Activated CD4-positive, alpha-beta T cell treated with anti-CD3 and anti-CD28 coated beads, Interleukin-2, amount 10 ng/mL, durations not matched to agents 24 days and 14 days (primary cell): ENCODE measurements around the gene ABI3BP. TPM values are rescaled to one million over a fixed set of nuclear protein-coding genes. Genes with fewer than 3 reads are reported as not detected.
A peak's percentile ranks its signal among the peaks of the same experiment; 100 is the strongest.

ENCODE experiments used
- DNase-seq: peaks from one replicate; pipeline ENCODE4 v3.0.0; 2022
- H3K27ac Mint-ChIP-seq: one replicate; pipeline ENCODE4 v1.8.0; 2022; ENCODE audit warnings: mild to moderate bottlenecking, mixed read lengths
- H3K27me3 Mint-ChIP-seq: one replicate; pipeline ENCODE4 v1.8.0; 2022; ENCODE audit warnings: mixed read lengths
- H3K36me3 Mint-ChIP-seq: one replicate; pipeline ENCODE4 v1.8.0; 2022; ENCODE audit warnings: low read depth, mild to moderate bottlenecking, mixed read lengths
- H3K4me1 Mint-ChIP-seq: one replicate; pipeline ENCODE4 v1.8.0; 2021; ENCODE audit warnings: mixed read lengths
- H3K4me3 Mint-ChIP-seq: one replicate; pipeline ENCODE4 v1.8.0; 2022; ENCODE audit warnings: mild to moderate bottlenecking, moderate library complexity, mixed read lengths
- H3K9me3 Mint-ChIP-seq: one replicate; pipeline ENCODE4 v1.8.0; 2021; ENCODE audit warnings: mixed read lengths
- intact Hi-C: fragments of 100-400 bp; cut with micrococcal nuclease; formaldehyde crosslinking; loops from one replicate; pipeline ENCODE4 v1.15.1; 2023
- total RNA-seq: library from RNA; stranded (reverse); gene quantifications from 2 replicates; pipeline ENCODE4 v1.2.3, GENCODE V29; 2022

The ABI3BP gene
- total RNA-seq, 1 donor from 2014 or later: not detected

DNA sequence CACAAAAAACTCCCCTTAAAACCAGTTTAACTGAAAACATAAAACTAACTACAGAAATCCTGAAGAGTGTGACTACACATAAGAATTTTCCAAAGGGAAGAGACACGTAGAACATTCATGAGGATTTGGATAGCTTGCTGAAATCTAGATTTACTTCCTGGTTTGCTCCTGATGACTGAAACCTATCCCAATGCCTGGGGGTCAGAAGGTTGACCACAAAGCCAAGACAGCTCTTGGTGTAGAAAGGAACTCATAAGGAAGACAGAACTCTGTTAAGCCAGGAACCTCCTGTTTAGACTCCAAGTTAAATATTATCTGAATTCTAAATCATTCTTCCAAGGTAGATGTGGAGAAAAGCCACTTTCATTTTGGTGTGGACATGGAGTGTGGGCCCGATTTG, 191.1 kb downstream of the ABI3BP start:
- no peak overlapping the region for H3K4me3 Mint-ChIP-seq
- intact Hi-C loops: no loop called here
- peaks cover 20% of the 10 kb centered on the region for H3K27me3 Mint-ChIP-seq
- no peak for DNase-seq
- H3K4me1 Mint-ChIP-seq: no peaks in the 10 kb centered on the region
- no peaks in the 10 kb centered on the region for H3K9me3 Mint-ChIP-seq
- H3K36me3 Mint-ChIP-seq: no peaks in the 10 kb centered on the region
- no peak overlapping the region for H3K27ac Mint-ChIP-seq

DNA sequence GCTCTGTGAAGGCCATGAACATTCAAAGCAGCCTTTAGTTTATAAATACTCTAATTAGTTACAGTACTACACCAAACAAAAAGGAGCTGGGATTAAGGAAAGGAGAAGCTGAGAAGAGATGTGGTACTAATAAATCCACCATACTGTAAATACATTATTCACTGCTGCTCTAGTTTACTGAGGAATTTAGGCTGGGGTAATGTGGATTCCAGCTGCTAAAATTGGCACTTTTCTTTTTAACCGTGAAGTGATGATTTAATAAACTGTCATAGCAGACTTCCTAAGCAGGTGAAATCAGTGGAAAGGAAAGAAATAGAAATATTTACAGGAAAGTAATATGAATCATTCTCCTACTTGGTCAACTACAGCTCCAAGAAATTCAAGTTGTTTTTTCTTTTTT, 195.2 kb downstream of the ABI3BP start:
- no peak for DNase-seq
- Mint-ChIP-seq H3K36me3 (no peaks in the 10 kb centered on the region), H3K4me1 (peaks cover 5% of the 10 kb centered on the region), H3K27ac (no peak overlapping the region), H3K9me3 (no peaks in the 10 kb centered on the region), H3K27me3 (peaks cover 15% of the 10 kb centered on the region), H3K4me3 (no peak overlapping the region)
- intact Hi-C loops: loop anchor here (5.0 kb wide), 2 partner anchors 61 to 336 kb away; no protein-coding TSS in a partner anchor

DNA sequence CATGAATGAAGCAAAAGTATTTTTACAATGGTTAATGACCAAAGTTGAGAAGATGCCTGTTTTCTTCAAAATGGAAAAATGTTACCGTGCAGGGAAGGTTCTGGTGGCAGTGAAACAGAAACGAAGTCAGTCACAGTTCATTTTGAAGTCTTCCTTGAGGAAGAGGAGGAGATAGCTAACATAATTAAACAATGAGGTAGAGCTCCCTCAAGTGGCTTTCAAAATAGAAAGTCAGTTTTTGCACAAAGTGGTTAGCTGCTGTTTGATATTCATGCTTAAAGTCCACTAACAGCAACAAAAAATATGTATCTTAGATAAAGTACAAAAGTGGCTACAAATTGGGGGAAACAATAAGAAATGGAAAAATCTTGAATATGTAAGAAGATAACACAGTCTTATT, 196.7 kb downstream of the ABI3BP start:
- intact Hi-C loops: loop anchor here (5.0 kb wide), 2 partner anchors 59 to 334 kb away; no protein-coding TSS in a partner anchor
- Mint-ChIP-seq H3K9me3 (no peaks in the 10 kb centered on the region), H3K4me1 (peaks cover 5% of the 10 kb centered on the region), H3K4me3 (peak overlapping the region; percentile 24), H3K27ac (no peak overlapping the region), H3K36me3 (no peaks in the 10 kb centered on the region), H3K27me3 (peaks cover 12% of the 10 kb centered on the region)
- no peak for DNase-seq

DNA sequence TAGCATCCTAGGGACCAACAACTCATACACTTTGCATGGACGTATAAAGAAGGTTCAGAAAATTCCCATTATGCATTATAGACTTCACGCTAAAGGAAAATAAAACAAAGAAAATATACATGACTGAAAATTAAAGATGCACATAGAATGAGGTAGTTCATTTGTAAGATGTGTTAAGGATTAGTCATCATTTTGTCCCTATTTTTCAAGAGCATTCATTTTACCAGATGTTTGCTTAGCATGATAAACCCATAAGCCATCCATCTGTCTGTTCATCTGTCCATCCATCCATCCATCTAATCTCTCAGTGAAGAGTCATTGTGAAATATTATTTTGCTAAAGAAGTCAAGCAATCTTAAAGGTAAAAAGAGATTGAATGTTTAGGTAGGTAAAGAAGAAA, 203.6 kb downstream of the ABI3BP start:
- Mint-ChIP-seq H3K4me3 (no peak overlapping the region), H3K4me1 (no peaks in the 10 kb centered on the region), H3K27me3 (peaks cover 15% of the 10 kb centered on the region), H3K36me3 (no peaks in the 10 kb centered on the region), H3K27ac (no peak overlapping the region), H3K9me3 (no peaks in the 10 kb centered on the region)
- intact Hi-C loops: no loop called here
- DNase-seq: no peak

DNA sequence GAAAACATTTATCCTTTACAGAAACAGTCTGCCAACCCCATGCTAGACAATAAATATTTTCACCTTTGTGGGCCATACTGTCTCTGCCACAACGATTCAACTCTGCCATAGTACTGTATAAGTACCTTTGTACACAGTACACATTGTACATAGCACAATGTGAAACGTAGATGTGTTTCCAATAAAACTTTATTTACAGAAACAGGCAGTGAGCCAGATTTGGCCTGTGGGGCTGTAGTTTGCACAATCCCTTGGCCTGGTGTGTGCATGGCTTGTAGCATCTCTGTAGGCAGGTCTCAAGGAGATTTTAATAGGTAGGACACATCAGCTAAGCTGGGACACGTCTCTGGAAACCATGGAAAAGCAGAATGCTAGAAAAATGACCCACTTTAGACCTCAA, 209.6 kb downstream of the ABI3BP start:
- DNase-seq: no peak
- Mint-ChIP-seq H3K9me3 (no peaks in the 10 kb centered on the region), H3K4me1 (no peaks in the 10 kb centered on the region), H3K27me3 (peaks cover 4% of the 10 kb centered on the region), H3K4me3 (no peak overlapping the region), H3K36me3 (no peaks in the 10 kb centered on the region), H3K27ac (no peak overlapping the region)
- intact Hi-C loops: no loop called here

DNA sequence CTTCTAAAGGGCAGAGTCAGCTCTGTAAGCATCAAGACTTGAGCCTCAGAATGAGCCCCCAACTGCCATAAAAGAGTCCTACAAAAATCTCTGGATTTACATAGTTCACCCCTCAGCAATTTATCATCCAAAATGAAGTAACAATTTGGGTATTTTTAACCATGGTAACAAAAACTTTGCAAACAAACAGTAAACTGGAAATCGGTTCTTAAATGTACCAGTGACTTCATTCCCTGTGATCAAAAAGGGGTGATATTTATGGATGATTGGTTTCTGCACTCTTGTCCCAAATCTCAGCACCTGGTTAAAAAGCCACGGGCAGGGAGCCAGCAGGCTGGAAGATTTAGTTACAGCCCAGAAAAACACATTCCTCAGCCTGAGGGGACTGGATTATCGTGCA, 210.3 kb downstream of the ABI3BP start:
- Mint-ChIP-seq H3K4me3 (no peak overlapping the region), H3K27me3 (peaks cover 4% of the 10 kb centered on the region), H3K27ac (no peak overlapping the region), H3K9me3 (no peaks in the 10 kb centered on the region), H3K4me1 (no peaks in the 10 kb centered on the region), H3K36me3 (no peaks in the 10 kb centered on the region)
- intact Hi-C loops: no loop called here
- no peak for DNase-seq

DNA sequence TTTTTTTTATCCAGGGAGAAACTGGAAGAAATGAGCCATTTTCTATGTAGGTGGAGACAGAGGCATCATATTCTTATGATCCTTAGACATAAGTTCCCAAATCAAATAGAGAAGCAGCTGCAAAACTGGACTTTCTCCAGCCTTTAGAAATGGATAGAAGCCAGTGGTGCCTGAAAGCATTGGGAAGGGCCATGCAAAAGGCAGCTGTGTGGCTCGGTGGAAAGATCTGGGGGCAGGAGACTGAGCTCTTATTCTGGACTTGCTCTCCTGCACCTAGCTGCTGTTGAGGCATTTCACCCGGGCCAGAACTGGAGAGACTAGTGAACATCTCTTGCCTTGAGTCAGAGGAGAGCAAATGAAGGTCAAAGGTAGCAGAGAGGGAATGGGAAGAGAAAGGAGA, 210.9 kb downstream of the ABI3BP start:
- peaks cover 4% of the 10 kb centered on the region for H3K27me3 Mint-ChIP-seq
- no peaks in the 10 kb centered on the region for H3K4me1 Mint-ChIP-seq
- H3K36me3 Mint-ChIP-seq: no peaks in the 10 kb centered on the region
- H3K4me3 Mint-ChIP-seq: no peak overlapping the region
- no peak overlapping the region for H3K27ac Mint-ChIP-seq
- intact Hi-C loops: no loop called here
- no peaks in the 10 kb centered on the region for H3K9me3 Mint-ChIP-seq
- no peak for DNase-seq

DNA sequence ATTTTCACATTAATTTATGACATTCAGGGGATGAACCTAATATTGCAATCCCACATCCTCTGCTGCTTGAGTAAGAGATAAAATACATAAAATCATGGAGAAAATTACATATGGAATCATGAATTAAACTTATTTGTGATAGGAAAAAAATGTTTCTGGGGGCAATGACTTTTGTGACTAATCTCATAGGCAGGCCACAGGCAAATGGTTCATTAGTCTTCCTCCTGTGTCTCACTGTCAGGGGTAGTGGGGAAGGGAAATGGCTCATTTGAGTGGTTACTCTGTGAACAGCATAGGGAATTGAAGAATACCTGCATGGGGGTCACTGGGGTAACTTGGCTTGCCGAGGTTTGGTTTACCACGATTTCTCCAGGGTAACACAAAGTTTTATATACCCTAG, 211.9 kb downstream of the ABI3BP start:
- intact Hi-C loops: no loop called here

DNA sequence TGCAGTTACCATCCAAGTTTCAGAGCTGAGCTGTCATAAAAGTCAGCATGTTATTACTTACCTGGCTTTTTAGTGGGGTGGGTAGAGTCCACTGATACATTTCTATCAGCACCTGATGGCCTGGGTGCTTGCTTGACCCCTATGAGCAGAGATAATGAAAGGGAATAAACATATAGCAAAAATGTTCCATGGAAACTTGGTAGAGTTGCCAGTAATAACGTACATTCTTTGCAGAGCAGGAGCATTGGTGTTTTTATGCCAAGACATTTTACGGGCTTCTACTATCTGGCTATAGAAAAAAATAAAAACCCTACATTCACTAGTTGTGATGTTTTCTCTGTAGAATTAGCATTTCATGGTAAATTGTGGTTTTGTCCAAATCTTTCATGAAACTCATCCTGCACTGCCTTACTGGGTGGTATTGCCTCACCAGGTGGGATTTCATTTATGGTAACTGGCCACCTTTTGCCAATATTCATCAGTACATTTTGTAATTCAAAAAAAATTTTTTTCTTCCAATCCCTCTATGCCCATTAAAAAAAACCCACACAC, 213.1 kb downstream of the ABI3BP start:
- Mint-ChIP-seq H3K27ac (no peak overlapping the region), H3K27me3 (peaks cover 1% of the 10 kb centered on the region), H3K4me3 (no peak overlapping the region), H3K36me3 (no peaks in the 10 kb centered on the region), H3K4me1 (no peaks in the 10 kb centered on the region), H3K9me3 (no peaks in the 10 kb centered on the region)
- DNase-seq: no peak
- intact Hi-C loops: no loop called here

More for the DNA sequence above, 211.9 kb downstream of the ABI3BP start:
- no peaks in the 10 kb centered on the region for H3K36me3 Mint-ChIP-seq
- no peaks in the 10 kb centered on the region for H3K9me3 Mint-ChIP-seq
- peaks cover 4% of the 10 kb centered on the region for H3K27me3 Mint-ChIP-seq
- no peak overlapping the region for H3K4me3 Mint-ChIP-seq
- no peak overlapping the region for H3K27ac Mint-ChIP-seq
- no peaks in the 10 kb centered on the region for H3K4me1 Mint-ChIP-seq
- DNase-seq: no peak

DNA sequence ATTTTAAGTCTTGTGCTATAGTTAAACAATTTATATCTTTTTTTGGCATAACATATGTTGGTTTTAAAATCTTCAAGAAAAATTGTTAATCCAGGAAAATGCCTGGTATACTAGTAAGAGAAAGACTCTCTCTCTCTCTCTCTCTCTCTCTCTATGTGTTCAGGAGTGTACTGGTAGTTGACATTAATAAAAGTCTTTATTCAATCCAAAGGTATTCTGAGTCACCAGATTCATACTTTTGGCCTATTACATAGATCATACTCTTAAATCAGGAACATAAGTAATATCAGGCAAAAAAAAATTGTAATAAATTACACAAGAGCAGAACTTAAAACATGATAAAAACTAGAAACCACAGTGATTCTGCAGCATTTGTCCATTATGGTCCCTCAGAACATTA, 213.7 kb downstream of the ABI3BP start:
- Mint-ChIP-seq H3K27ac (no peak overlapping the region), H3K36me3 (no peaks in the 10 kb centered on the region), H3K27me3 (no peaks in the 10 kb centered on the region), H3K4me3 (no peak overlapping the region), H3K4me1 (no peaks in the 10 kb centered on the region), H3K9me3 (no peaks in the 10 kb centered on the region)
- intact Hi-C loops: no loop called here
- DNase-seq: no peak

DNA sequence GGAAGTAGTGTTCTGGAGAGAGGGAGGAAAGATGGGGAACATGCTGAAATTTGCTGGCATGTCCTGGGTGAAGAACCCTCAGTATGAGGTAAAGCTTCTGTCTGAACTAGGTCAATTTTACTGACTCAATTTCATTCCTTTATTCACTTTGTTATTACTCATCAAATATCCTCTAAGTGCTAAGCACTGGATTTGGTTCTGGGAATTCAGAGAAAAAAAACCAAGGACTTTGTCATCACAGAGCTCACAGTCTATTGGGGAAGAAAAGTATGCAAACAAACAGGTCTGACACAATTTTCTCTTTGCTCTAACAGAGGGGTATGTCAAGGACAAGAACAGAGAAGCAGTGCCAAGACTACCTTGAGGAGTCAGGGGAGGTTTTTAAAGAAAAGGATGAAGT, 215.9 kb downstream of the ABI3BP start:
- no peak overlapping the region for H3K4me3 Mint-ChIP-seq
- intact Hi-C loops: no loop called here
- no peak for DNase-seq
- H3K36me3 Mint-ChIP-seq: no peaks in the 10 kb centered on the region
- H3K27me3 Mint-ChIP-seq: no peaks in the 10 kb centered on the region
- H3K27ac Mint-ChIP-seq: no peak overlapping the region
- no peaks in the 10 kb centered on the region for H3K9me3 Mint-ChIP-seq
- H3K4me1 Mint-ChIP-seq: no peaks in the 10 kb centered on the region

DNA sequence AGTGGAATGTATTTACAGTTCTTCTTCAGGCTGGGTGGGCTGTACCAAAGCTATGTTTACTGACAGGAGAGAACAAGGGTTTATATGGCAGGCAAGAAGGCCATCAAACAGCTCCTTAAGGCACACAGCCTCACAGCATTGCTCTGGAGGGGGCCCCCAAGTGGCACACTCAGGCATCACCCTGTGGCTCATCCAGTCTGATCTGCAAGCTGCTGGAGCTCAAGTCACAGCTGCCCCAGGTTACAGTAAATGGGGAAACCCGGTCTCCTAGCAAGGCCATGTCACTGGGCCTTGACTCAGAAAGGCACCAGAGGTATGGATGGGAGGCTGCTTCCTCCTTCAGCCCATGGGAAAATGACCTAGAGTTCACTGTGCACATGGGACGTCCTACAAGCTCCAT, 216.5 kb downstream of the ABI3BP start:
- Mint-ChIP-seq H3K27ac (no peak overlapping the region), H3K27me3 (no peaks in the 10 kb centered on the region), H3K4me3 (no peak overlapping the region), H3K9me3 (no peaks in the 10 kb centered on the region), H3K4me1 (no peaks in the 10 kb centered on the region), H3K36me3 (no peaks in the 10 kb centered on the region)
- intact Hi-C loops: no loop called here
- no peak for DNase-seq

DNA sequence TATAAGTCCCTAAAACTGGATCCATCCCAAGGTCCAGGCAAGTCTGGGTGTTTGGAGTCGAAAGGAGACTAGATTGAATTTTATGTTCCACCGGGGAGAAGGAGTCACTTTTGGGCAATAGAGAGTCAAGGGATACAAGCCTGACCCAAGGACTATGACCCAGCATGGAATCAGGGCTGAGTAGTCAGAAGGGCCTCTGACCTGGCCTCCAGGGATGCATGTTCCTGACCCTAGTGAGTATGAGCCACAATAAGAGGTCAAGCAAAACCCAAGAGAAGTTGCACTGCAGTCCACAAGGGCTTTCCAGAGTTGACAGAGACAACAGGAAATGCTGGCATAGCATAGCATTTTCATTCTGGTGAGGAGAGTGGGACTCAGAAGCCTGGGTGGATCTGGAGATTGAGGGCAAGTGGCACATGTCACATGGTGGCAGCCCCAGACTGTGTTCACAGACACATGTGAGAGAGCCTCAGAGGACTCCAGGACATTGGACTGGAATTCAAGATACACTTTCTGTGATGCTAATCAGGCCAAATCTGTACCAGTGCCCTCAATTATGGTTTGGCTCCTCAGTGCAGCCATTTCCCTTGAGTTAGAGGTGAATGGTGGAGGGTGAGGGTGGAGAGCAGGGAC, 217.0 kb downstream of the ABI3BP start:
- no peaks in the 10 kb centered on the region for H3K9me3 Mint-ChIP-seq
- H3K4me3 Mint-ChIP-seq: no peak overlapping the region

DNA sequence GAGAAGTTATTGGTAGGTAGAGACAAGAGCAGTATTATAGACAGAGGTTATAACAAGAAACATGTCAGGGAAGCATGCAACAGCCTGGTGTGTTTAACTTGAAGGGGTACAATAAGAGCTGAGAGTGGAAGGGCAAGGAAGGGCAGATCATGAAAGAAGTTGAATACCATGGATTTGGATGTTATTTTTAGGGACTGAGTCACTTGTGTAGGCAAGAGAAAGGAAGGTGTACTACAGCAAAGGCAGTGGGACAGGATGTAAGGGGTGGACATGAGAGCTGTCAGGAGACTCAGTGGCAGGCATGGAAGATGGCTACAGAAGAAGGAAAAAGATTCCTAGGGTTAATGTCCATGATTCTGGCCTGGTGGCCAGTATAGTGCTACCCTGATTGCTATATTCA, 217.6 kb downstream of the ABI3BP start:
- intact Hi-C loops: no loop called here
- Mint-ChIP-seq H3K4me3 (no peak overlapping the region), H3K9me3 (no peaks in the 10 kb centered on the region), H3K27ac (no peak overlapping the region), H3K27me3 (no peaks in the 10 kb centered on the region), H3K4me1 (no peaks in the 10 kb centered on the region), H3K36me3 (no peaks in the 10 kb centered on the region)
- DNase-seq: no peak

More for the DNA sequence above, 217.0 kb downstream of the ABI3BP start:
- H3K36me3 Mint-ChIP-seq: no peaks in the 10 kb centered on the region
- H3K4me1 Mint-ChIP-seq: no peaks in the 10 kb centered on the region
- H3K27ac Mint-ChIP-seq: no peak overlapping the region
- intact Hi-C loops: no loop called here
- no peaks in the 10 kb centered on the region for H3K27me3 Mint-ChIP-seq
- no peak for DNase-seq

DNA sequence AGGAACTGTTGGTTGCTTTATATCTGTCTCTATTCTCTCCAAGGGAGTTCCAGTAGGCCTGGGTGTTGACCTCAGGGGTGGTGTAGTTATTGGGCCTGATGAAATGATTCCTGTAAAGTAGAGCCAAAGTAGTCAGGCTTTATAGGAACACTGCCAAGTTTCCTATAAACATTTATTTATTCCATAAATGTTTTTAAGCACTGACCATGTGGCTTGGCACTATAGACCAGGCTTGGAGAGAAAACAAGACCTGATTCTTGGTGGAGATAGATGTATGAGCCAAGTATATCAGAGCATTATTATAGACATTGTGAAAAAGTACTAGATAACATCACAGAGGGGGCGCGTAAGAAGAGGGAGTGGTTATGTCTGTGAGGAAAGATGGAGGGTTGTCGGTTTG, 218.0 kb downstream of the ABI3BP start:
- H3K27me3 Mint-ChIP-seq: no peaks in the 10 kb centered on the region
- H3K36me3 Mint-ChIP-seq: no peaks in the 10 kb centered on the region
- intact Hi-C loops: no loop called here
- no peak overlapping the region for H3K4me3 Mint-ChIP-seq
- DNase-seq: no peak
- no peaks in the 10 kb centered on the region for H3K9me3 Mint-ChIP-seq
- H3K4me1 Mint-ChIP-seq: no peaks in the 10 kb centered on the region
- H3K27ac Mint-ChIP-seq: no peak overlapping the region
